Bronchial epithelial cell (primary cell): Measurements from ENCODE around the gene CREB5. TPM values are rescaled to one million over a fixed set of nuclear protein-coding genes. Genes with fewer than 3 reads are reported as not detected.

Experiments used
- DNase-seq: peaks from one replicate; pipeline ENCODE4 v3.0.0-alpha.2; 2010; ENCODE audit warnings: low read depth
- FAIRE-seq: peaks from 2 replicates; lab custom pipeline; 2011; peaks lifted over from hg19 to GRCh38; lab: Jason Lieb, UNC
- H3K27me3 ChIP-seq: 2 replicates; pipeline ENCODE4 v1.5.1; 2011; ENCODE audit warnings: low read length; ENCODE audit not compliant: control insufficient read depth, insufficient read depth
- H3K36me3 ChIP-seq: 2 replicates; pipeline ENCODE4 v1.5.1; 2011; ENCODE audit warnings: low read length; ENCODE audit not compliant: control insufficient read depth, insufficient read depth
- H3K4me3 ChIP-seq: 2 replicates; pipeline ENCODE4 v1.5.1; 2011; ENCODE audit warnings: mild to moderate bottlenecking, low read depth, low read length, control low read depth
- total RNA-seq: library from RNA; depleted of rRNA; stranded (reverse); fragments of >200 nt; gene quantifications from 2 replicates; pipeline ENCODE4 v1.2.1, GENCODE V29; 2014
- TF ChIP-seq, protein P1 (sequence below): IDR thresholded peaks from 2 replicates; pipeline ENCODE4 v1.5.1; 2011; ENCODE audit warnings: mild to moderate bottlenecking, moderate library complexity, low read length, control low read depth, inconsistent platforms; ENCODE audit not compliant: insufficient read depth, severe bottlenecking

CREB5 gene
- total RNA-seq, 1 donor from 2014 or later = 2.1 TPM

DNA sequence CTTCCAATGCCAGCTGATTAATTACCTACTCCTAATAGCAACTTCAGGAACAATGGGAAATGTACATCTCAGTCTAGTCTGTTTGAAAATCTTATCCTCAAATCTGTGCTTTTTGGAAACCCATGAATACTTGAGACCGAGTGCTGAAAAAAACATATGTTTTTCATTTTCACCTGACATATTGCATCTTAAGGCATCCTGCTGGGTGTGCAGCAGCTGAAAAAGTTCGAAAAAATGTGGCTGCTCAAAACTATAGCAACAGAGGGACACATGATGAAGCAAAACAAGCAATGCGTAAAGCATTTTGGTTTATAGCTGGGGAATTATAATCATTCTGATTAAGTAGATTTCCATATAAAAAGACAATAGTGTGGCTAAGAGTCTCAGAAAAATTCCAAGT is 218.0 kb downstream of the CREB5 start:
- Histone ChIP-seq H3K36me3 (no peaks in the 10 kb centered on the region), H3K27me3 (peaks cover 2% of the 10 kb centered on the region), H3K4me3 (no peak overlapping the region)
- DNase-seq (no peak), FAIRE-seq (no peak)
- TF ChIP-seq, protein P1, sequence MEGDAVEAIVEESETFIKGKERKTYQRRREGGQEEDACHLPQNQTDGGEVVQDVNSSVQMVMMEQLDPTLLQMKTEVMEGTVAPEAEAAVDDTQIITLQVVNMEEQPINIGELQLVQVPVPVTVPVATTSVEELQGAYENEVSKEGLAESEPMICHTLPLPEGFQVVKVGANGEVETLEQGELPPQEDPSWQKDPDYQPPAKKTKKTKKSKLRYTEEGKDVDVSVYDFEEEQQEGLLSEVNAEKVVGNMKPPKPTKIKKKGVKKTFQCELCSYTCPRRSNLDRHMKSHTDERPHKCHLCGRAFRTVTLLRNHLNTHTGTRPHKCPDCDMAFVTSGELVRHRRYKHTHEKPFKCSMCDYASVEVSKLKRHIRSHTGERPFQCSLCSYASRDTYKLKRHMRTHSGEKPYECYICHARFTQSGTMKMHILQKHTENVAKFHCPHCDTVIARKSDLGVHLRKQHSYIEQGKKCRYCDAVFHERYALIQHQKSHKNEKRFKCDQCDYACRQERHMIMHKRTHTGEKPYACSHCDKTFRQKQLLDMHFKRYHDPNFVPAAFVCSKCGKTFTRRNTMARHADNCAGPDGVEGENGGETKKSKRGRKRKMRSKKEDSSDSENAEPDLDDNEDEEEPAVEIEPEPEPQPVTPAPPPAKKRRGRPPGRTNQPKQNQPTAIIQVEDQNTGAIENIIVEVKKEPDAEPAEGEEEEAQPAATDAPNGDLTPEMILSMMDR = no peak

DNA sequence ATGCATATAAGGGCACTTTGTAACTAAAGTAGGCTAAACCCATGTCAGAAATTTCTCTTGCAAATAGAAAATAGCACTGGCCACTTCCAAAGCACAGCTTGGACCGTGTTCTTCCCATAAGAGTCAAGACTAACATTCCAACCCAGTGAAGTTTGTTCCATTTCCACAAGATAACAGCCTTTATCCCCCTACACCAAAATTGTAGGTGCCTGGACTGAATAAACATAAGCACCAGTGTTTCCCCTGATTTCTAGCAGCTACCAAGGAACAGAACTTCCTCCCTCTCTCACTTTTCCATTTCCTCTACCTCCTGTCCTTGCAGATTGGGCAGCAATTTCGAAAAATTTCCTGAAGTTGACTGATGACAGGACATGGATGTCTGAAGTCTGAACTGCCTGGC is 219.7 kb downstream of the CREB5 start:
- H3K4me3 ChIP-seq = no peak overlapping the region
- TF ChIP-seq, protein P1 = no peak
- peaks cover 2% of the 10 kb centered on the region for H3K27me3 ChIP-seq
- DNase-seq (no peak), FAIRE-seq (peak; percentile 28)
- no peaks in the 10 kb centered on the region for H3K36me3 ChIP-seq

DNA sequence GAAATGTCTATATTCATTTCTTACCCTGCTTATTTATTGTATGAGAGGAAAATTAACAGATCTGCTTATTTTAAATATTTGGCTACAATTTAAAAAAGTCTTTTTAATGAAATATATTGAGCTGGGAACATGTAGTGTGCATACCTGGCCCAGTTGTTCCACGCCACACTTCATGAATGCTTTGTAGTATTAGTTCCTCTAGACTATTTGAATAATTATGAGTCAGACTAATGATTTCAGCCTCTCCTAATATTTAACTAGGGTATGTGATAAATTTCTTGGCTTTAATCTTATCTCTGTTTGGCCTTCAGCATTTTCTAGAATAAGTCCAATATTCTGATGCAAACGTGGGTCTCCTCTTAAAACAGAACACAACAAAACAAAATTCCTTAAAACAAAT is 226.6 kb downstream of the CREB5 start:
- TF ChIP-seq, protein P1 = no peak

DNA sequence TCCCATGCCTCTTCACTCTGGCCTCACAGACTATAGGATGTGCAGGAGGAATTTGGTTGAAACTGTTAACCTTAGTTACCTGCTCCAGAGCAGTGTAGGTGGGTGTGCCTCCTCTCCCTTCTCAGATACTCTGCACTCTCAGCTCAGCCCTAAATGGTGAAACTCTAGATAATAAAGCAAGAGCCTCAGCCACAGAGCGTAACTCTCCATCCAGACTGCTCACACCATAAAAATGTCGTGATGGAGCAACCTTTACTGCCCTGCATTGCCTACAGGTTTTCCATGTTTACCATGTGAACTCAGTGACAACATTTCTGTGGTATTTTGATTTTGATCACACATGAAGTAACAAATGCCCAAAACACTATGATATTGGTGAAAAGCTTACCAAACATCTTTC is 227.7 kb downstream of the CREB5 start:
- TF ChIP-seq, protein P1 = no peak
- Histone ChIP-seq H3K27me3 (no peaks in the 10 kb centered on the region), H3K4me3 (no peak overlapping the region), H3K36me3 (no peaks in the 10 kb centered on the region)
- FAIRE-seq (no peak), DNase-seq (no peak)

More for the DNA sequence above, 226.6 kb downstream of the CREB5 start:
- Histone ChIP-seq H3K4me3 (no peak overlapping the region), H3K27me3 (no peaks in the 10 kb centered on the region), H3K36me3 (no peaks in the 10 kb centered on the region)
- DNase-seq (peak; percentile 55), FAIRE-seq (no peak)

DNA sequence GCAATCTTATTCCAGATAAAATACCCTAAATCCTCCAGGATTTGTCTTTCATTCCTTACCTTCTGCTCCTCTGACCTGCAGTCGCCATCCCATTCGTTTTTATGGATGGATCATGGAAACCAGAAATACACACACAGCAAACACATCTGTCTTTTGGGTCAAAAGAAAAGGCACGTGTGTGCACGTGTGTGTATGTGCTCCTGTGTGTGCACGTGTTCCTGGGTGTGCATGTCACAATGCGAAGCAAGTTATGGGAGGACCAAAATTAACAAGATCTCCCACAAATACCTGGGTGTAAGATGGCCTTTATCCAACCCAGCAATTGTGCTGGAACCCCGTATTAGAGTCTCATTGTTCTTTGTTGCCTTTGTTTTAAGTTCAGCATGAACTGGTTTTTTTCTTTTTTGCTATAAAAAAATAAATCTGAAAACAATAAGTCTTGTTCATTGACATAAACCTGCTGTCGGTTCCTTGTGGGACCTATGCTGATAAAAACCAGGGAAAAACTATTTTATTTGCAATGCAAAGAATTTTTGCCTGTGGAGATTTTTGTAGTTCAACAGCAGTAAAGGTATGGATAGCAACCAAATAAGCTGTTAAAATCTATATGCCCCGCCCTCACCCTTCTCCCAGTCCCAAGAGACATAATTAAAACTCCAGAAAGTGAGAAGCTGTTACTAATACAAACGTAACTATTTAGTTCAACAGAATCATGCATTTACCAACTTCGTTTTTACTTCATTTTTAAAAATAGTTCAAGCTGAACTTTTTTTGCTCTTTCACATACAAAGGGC is 229.6 kb downstream of the CREB5 start:
- FAIRE-seq (no peak), DNase-seq (no peak)
- Histone ChIP-seq H3K36me3 (no peaks in the 10 kb centered on the region), H3K4me3 (no peak overlapping the region), H3K27me3 (no peaks in the 10 kb centered on the region)
- TF ChIP-seq, protein P1 = no peak
